ENCODE results near the gene FEM1A. TPM values are rescaled to one million over a fixed set of nuclear protein-coding genes. Genes with fewer than 3 reads are reported as not detected.
A peak's percentile ranks its signal among the peaks of the same experiment; 100 is the strongest.
"Not testable (repeated sequence)": the region's sequence is repeated elsewhere in the genome, so short reads cannot be mapped to it uniquely, and the experiment has no call there.

FEM1A gene
- total RNA-seq: 10 to 100 TPM; 11.5 to 16.8 TPM

GRCh38 chr19:4791183-4792018 lies at the start of gene FEM1A:
TSS of gene FEM1A (plus strand) at chr19:4791734. CDS start at chr19:4791855, 121 bp downstream.
- Mint-ChIP-seq H3K27ac (peak within 1 kb of the TSS; percentile 87), H3K4me1 (peaks cover 35% of the 10 kb centered on the region), H3K27me3 (no peaks in the 10 kb centered on the region), H3K9me3 (ENCODE audit: low read depth) (no peaks in the 10 kb centered on the region), H3K36me3 (peaks cover 12% of the 10 kb centered on the region), H3K4me3 (peak within 1 kb of the TSS; percentile 82)
- DNase-seq (peak; percentile 99), ATAC-seq (peak; percentile 97)
- CTCF ChIA-PET: interaction anchor here (0.6 to 4.6 kb wide), 36 partner anchors 9 to 338 kb away, joined by 3 to 126 read pairs (median 4); partner anchors contain the start of genes DPP9, MYDGF, PLIN3 and UBXN6

GRCh38 chr19:4742723-4743646 lies 48.5 kb upstream of the FEM1A start:
- no peak overlapping the region for H3K27ac Mint-ChIP-seq
- H3K36me3 Mint-ChIP-seq: no peaks in the 10 kb centered on the region
- no peak for DNase-seq
- CTCF ChIA-PET: no interaction called here
- no peaks in the 10 kb centered on the region for H3K4me1 Mint-ChIP-seq
- peaks cover 13% of the 10 kb centered on the region for H3K27me3 Mint-ChIP-seq
- no peaks in the 10 kb centered on the region for H3K9me3 Mint-ChIP-seq (ENCODE audit: low read depth)
- no peak overlapping the region for H3K4me3 Mint-ChIP-seq
- ATAC-seq: no peak

DNA sequence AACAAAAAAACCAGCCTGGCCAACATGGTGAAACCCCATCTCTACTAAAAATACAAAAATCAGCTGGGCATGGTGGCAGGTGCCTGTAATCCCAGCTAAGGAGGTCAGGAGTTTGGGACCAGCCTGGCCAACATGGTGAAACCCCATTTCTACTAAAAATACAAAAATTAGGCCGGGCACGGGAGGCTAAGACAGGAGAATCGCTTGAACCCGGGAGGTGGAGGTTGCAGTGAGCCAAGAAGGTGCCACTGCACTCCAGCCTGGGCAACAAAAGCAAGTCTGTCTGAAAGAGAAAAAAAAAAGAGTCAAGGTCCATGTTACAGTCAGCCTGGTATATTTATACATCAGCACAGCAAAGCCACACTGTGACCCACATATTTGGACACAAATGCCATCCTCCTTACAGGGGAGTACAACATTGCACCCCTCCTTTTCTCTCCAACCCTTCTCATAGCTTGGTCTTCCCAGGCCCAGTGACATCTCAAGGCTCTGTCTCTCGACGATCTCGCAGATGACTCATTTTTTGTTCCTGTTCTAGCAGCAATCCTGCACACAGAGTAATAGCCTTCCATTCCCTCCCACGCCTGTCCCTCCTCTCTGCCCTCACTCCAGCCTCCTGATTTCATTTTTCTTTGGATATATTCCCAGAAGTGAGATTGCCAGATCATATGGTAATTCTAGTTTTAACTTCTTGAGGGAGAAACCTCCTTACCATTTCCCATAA lies 46.9 kb upstream of the FEM1A start:
- no peaks in the 10 kb centered on the region for H3K9me3 Mint-ChIP-seq (ENCODE audit: low read depth)
- no peak overlapping the region for H3K4me3 Mint-ChIP-seq
- DNase-seq (no peak), ATAC-seq (no peak)
- CTCF ChIA-PET: no interaction called here
- H3K27me3 Mint-ChIP-seq: peaks cover 18% of the 10 kb centered on the region
- H3K4me1 Mint-ChIP-seq: no peaks in the 10 kb centered on the region
- H3K27ac Mint-ChIP-seq: no peak overlapping the region
- no peaks in the 10 kb centered on the region for H3K36me3 Mint-ChIP-seq

GRCh38 chr19:4745175-4745574 lies 46.4 kb upstream of the FEM1A start:
- H3K4me1 Mint-ChIP-seq; H3K27ac Mint-ChIP-seq; H3K9me3 Mint-ChIP-seq (ENCODE audit: low read depth); H3K36me3 Mint-ChIP-seq; ATAC-seq; DNase-seq; CTCF ChIA-PET; H3K4me3 Mint-ChIP-seq: not testable (repeated sequence)
- peaks cover 18% of the 10 kb centered on the region for H3K27me3 Mint-ChIP-seq

DNA sequence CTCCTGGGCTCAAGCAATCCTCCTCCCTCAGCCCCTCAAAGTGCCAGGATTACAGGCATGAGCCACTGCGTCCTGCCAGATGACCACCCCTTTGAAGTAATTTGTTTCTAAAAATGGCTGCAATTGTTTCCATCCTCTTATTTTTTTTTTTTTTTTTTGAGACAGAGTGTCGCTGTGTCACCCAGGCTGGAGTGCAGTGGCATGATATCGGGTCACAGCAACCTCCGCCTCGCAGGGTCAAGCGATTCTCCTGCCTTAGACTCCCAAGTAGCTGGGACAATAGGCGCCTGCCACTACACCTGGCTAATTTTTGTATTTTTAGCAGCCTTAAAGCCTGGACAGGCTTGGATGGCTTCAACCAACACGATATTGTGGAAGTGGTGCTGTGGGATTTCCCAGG lies 45.5 kb upstream of the FEM1A start:
- no peak for ATAC-seq
- no peak overlapping the region for H3K4me3 Mint-ChIP-seq
- CTCF ChIA-PET: interaction anchor here (0.7 to 1.9 kb wide), 3 partner anchors 13 to 59 kb away, joined by 3 to 4 read pairs (median 4); no protein-coding TSS in a partner anchor
- H3K27ac Mint-ChIP-seq: no peak overlapping the region
- H3K36me3 Mint-ChIP-seq: no peaks in the 10 kb centered on the region
- DNase-seq: no peak
- no peaks in the 10 kb centered on the region for H3K4me1 Mint-ChIP-seq
- H3K9me3 Mint-ChIP-seq (ENCODE audit: low read depth): no peaks in the 10 kb centered on the region
- H3K27me3 Mint-ChIP-seq: peaks cover 18% of the 10 kb centered on the region

- no peak overlapping the region for H3K4me3 Mint-ChIP-seq
- no peak for DNase-seq
- H3K27me3 Mint-ChIP-seq: peaks cover 15% of the 10 kb centered on the region
- ATAC-seq: no peak
- H3K9me3 Mint-ChIP-seq (ENCODE audit: low read depth): no peaks in the 10 kb centered on the region
- H3K27ac Mint-ChIP-seq: no peak overlapping the region
- no peaks in the 10 kb centered on the region for H3K4me1 Mint-ChIP-seq
- no peaks in the 10 kb centered on the region for H3K36me3 Mint-ChIP-seq
- CTCF ChIA-PET: no interaction called here
These were observed 43.3 kb upstream of the FEM1A start for GRCh38 chr19:4748185-4748584.

GRCh38 chr19:4748589-4748988 lies 42.9 kb upstream of the FEM1A start:
- Mint-ChIP-seq H3K27me3 (peaks cover 15% of the 10 kb centered on the region), H3K27ac (no peak overlapping the region), H3K9me3 (ENCODE audit: low read depth) (no peaks in the 10 kb centered on the region), H3K4me1 (no peaks in the 10 kb centered on the region), H3K4me3 (no peak overlapping the region), H3K36me3 (no peaks in the 10 kb centered on the region)
- CTCF ChIA-PET: no interaction called here
- DNase-seq (no peak), ATAC-seq (no peak)

GRCh38 chr19:4749870-4750590 lies 41.5 kb upstream of the FEM1A start:
- peaks cover 15% of the 10 kb centered on the region for H3K27me3 Mint-ChIP-seq
- no peak overlapping the region for H3K4me3 Mint-ChIP-seq
- no peaks in the 10 kb centered on the region for H3K4me1 Mint-ChIP-seq
- ATAC-seq (no peak), DNase-seq (no peak)
- CTCF ChIA-PET: no interaction called here
- H3K36me3 Mint-ChIP-seq: no peaks in the 10 kb centered on the region
- H3K9me3 Mint-ChIP-seq (ENCODE audit: low read depth): no peaks in the 10 kb centered on the region
- H3K27ac Mint-ChIP-seq: no peak overlapping the region

- no peaks in the 10 kb centered on the region for H3K9me3 Mint-ChIP-seq (ENCODE audit: low read depth)
- no peak overlapping the region for H3K27ac Mint-ChIP-seq
- ATAC-seq (no peak), DNase-seq (no peak)
- H3K36me3 Mint-ChIP-seq: no peaks in the 10 kb centered on the region
- CTCF ChIA-PET: no interaction called here
- H3K27me3 Mint-ChIP-seq: peaks cover 11% of the 10 kb centered on the region
- no peak overlapping the region for H3K4me3 Mint-ChIP-seq
- peaks cover under 1% of the 10 kb centered on the region for H3K4me1 Mint-ChIP-seq
These were observed 37.3 kb upstream of the FEM1A start for GRCh38 chr19:4754248-4754647.

- DNase-seq: no peak
- Mint-ChIP-seq H3K4me1 (peaks cover 7% of the 10 kb centered on the region), H3K9me3 (ENCODE audit: low read depth) (no peaks in the 10 kb centered on the region), H3K4me3 (no peak overlapping the region), H3K36me3 (no peaks in the 10 kb centered on the region), H3K27ac (no peak overlapping the region), H3K27me3 (peaks cover 21% of the 10 kb centered on the region)
- CTCF ChIA-PET: no interaction called here
- ATAC-seq: no peak
These were observed 36.1 kb upstream of the FEM1A start for GRCh38 chr19:4755459-4755858.

GRCh38 chr19:4758082-4758481 lies 33.5 kb upstream of the FEM1A start:
- Mint-ChIP-seq H3K9me3 (ENCODE audit: low read depth) (no peaks in the 10 kb centered on the region), H3K4me3 (no peak overlapping the region), H3K27me3 (peaks cover 31% of the 10 kb centered on the region), H3K27ac (no peak overlapping the region), H3K4me1 (peaks cover 7% of the 10 kb centered on the region), H3K36me3 (no peaks in the 10 kb centered on the region)
- DNase-seq (no peak), ATAC-seq (no peak)
- CTCF ChIA-PET: interaction anchor here (1.6 kb wide), 1 partner anchor 12 kb away, joined by 4 read pairs; no protein-coding TSS in a partner anchor

DNA sequence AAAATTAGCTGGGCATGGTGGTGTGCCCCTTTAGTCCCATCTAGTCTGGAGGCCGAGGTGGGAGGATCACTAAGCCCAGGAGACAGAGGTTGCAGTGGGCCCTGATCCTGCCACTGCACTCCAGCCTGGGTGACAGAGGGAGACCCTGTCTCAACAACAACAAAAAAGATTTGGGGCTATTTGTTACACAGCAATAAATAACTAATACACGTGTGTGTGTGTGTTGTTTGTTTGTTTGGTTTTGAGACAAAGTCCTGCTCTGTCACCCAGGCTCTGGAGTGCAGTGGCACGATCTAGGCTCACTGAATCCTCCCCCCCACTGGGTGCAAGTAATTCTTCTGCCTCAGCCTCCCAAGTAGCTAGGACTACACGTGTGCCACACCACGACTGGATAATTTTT lies 32.9 kb upstream of the FEM1A start:
- Mint-ChIP-seq H3K36me3 (no peaks in the 10 kb centered on the region), H3K4me1 (peaks cover 7% of the 10 kb centered on the region), H3K4me3 (no peak overlapping the region), H3K9me3 (ENCODE audit: low read depth) (no peaks in the 10 kb centered on the region), H3K27me3 (peaks cover 31% of the 10 kb centered on the region), H3K27ac (no peak overlapping the region)
- CTCF ChIA-PET: interaction anchor here (1.6 kb wide), 1 partner anchor 12 kb away, joined by 4 read pairs; no protein-coding TSS in a partner anchor
- ATAC-seq (no peak), DNase-seq (no peak)

Data from activated CD8-positive, alpha-beta memory T cell treated with anti-CD3 and anti-CD28 coated beads, Interleukin-2, amount 10 ng/mL, durations not matched to agents 7 days and 5 days (primary cell).